KBM-7 (cell line): ENCODE data around the gene SLC35F3.

ENCODE experiments used
- DNase-seq: peaks from one replicate; pipeline ENCODE4 v3.0.0-alpha.2; 2015
- in situ Hi-C: fragments of 300-500 bp; cut with MboI; formaldehyde crosslinking; loops from 2 replicates; pipeline ENCODE4 v1.14.3; 2020; ENCODE audit warnings: low sequenced_read_pairs, low pct_unique_long_range_greater_than_20kb, mixed read lengths

The SLC35F3 gene

GRCh38 chr1:234315091-234315541 is 410.6 kb downstream of the SLC35F3 start:
- in situ Hi-C loops, result no loop called here
- no peak for DNase-seq

- no peak for DNase-seq
- in situ Hi-C loops, result no loop called here
These were observed 411.1 kb downstream of the SLC35F3 start for GRCh38 chr1:234315588-234315987.

GRCh38 chr1:234316486-234316885 is 412.0 kb downstream of the SLC35F3 start:
- no peak for DNase-seq
- in situ Hi-C loops, result no loop called here

GRCh38 chr1:234316937-234317336 is 412.5 kb downstream of the SLC35F3 start:
- in situ Hi-C loops, result no loop called here

GRCh38 chr1:234320069-234320468 is 415.6 kb downstream of the SLC35F3 start:
- DNase-seq, result no peak
- in situ Hi-C loops, result no loop called here

More at GRCh38 chr1:234316937-234317336, 412.5 kb downstream of the SLC35F3 start:
- no peak for DNase-seq

GRCh38 chr1:234320549-234320948 is 416.1 kb downstream of the SLC35F3 start:
- in situ Hi-C loops, result no loop called here
- no peak for DNase-seq

- in situ Hi-C loops, result no loop called here
These were observed 416.8 kb downstream of the SLC35F3 start for GRCh38 chr1:234321231-234321630.

GRCh38 chr1:234322097-234322496 is 417.6 kb downstream of the SLC35F3 start:
- in situ Hi-C loops, result no loop called here
- DNase-seq, result no peak

More at GRCh38 chr1:234321231-234321630, 416.8 kb downstream of the SLC35F3 start:
- DNase-seq, result no peak

- DNase-seq, result peak; percentile 71
- in situ Hi-C loops, result no loop called here
These were observed 418.5 kb downstream of the SLC35F3 start for GRCh38 chr1:234322979-234323378.

- DNase-seq, result no peak
- in situ Hi-C loops, result no loop called here
These were observed 420.3 kb downstream of the SLC35F3 start for GRCh38 chr1:234324821-234325220.

- DNase-seq, result no peak
- in situ Hi-C loops, result no loop called here
These were observed 421.5 kb downstream of the SLC35F3 start for GRCh38 chr1:234325878-234326496.

- in situ Hi-C loops, result no loop called here
- DNase-seq, result peak; percentile 77
These were observed 422.3 kb downstream of the SLC35F3 start for GRCh38 chr1:234326497-234327366.

GRCh38 chr1:234327577-234328164 is 423.2 kb downstream of the SLC35F3 start:
- no peak for DNase-seq
- in situ Hi-C loops, result no loop called here

GRCh38 chr1:234330843-234331215 is 426.4 kb downstream of the SLC35F3 start:
- DNase-seq, result no peak
- in situ Hi-C loops, result no loop called here

GRCh38 chr1:234331507-234331906 is 427.0 kb downstream of the SLC35F3 start:
- in situ Hi-C loops, result no loop called here
- no peak for DNase-seq

- in situ Hi-C loops, result no loop called here
- DNase-seq, result no peak
These were observed 431.9 kb downstream of the SLC35F3 start for GRCh38 chr1:234336359-234336758.

- in situ Hi-C loops, result no loop called here
- no peak for DNase-seq
These were observed 432.8 kb downstream of the SLC35F3 start for GRCh38 chr1:234337233-234337632.

- in situ Hi-C loops, result no loop called here
- no peak for DNase-seq
These were observed 436.1 kb downstream of the SLC35F3 start for GRCh38 chr1:234340528-234340927.

GRCh38 chr1:234342774-234343173 is 438.3 kb downstream of the SLC35F3 start:
- no peak for DNase-seq
- in situ Hi-C loops, result no loop called here

GRCh38 chr1:234345237-234345636 is 440.8 kb downstream of the SLC35F3 start:
- in situ Hi-C loops, result no loop called here

More at GRCh38 chr1:234345237-234345636, 440.8 kb downstream of the SLC35F3 start:
- DNase-seq, result no peak
